Amniotic epithelial cell (primary cell): ENCODE measurements around the gene OGG1.
"Not testable (repeated sequence)": the region's sequence is repeated elsewhere in the genome, so short reads cannot be mapped to it uniquely, and the experiment has no call there.

ENCODE experiments used
- DNase-seq: peaks from one replicate; pipeline ENCODE4 v3.0.0-alpha.2; 2010; ENCODE audit warnings: low read depth

OGG1 gene

GRCh38 chr3:9765865-9766264, 16.1 kb downstream of the OGG1 start:
- DNase-seq: peak; percentile 41

- no peak for DNase-seq
These were observed 17.7 kb downstream of the OGG1 start for GRCh38 chr3:9767418-9767817.

- no peak for DNase-seq
These were observed 18.5 kb downstream of the OGG1 start for GRCh38 chr3:9768141-9768775.

- no peak for DNase-seq
These were observed 19.3 kb downstream of the OGG1 start for GRCh38 chr3:9769012-9769411.

- peak; percentile 42 for DNase-seq
These were observed 19.9 kb downstream of the OGG1 start, which contains the start of gene CAMK1 for GRCh38 chr3:9769426-9770275. CAMK1 (minus strand) TSS chr3:9769947; CDS start chr3:9767749, 2,198 bp downstream.

- no peak for DNase-seq
These were observed 20.6 kb downstream of the OGG1 start for GRCh38 chr3:9770276-9770812.

- DNase-seq: not testable (repeated sequence)
These were observed 21.3 kb downstream of the OGG1 start for GRCh38 chr3:9771007-9771406.

- no peak for DNase-seq
These were observed 27.3 kb downstream of the OGG1 start for GRCh38 chr3:9776896-9777693.

- DNase-seq: no peak
These were observed 27.9 kb downstream of the OGG1 start for GRCh38 chr3:9777694-9778021.

GRCh38 chr3:9778143-9779074, 28.7 kb downstream of the OGG1 start:
- peak; percentile 69 for DNase-seq

- DNase-seq: no peak
These were observed 29.4 kb downstream of the OGG1 start for GRCh38 chr3:9779075-9779593.

- no peak for DNase-seq
These were observed 30.1 kb downstream of the OGG1 start for GRCh38 chr3:9779721-9780457.

GRCh38 chr3:9780458-9780812, 30.7 kb downstream of the OGG1 start:
- DNase-seq: no peak

GRCh38 chr3:9780910-9781309, 31.2 kb downstream of the OGG1 start:
- no peak for DNase-seq

- no peak for DNase-seq
These were observed 31.8 kb downstream of the OGG1 start for GRCh38 chr3:9781551-9781950.

- DNase-seq: no peak
These were observed 32.3 kb downstream of the OGG1 start for GRCh38 chr3:9781978-9782603.

GRCh38 chr3:9782770-9783169, 33.0 kb downstream of the OGG1 start:
- DNase-seq: no peak

- DNase-seq: no peak
These were observed 34.2 kb downstream of the OGG1 start for GRCh38 chr3:9783954-9784353.

GRCh38 chr3:9784965-9785364, 35.2 kb downstream of the OGG1 start:
- DNase-seq: peak; percentile 67

- no peak for DNase-seq
These were observed 35.9 kb downstream of the OGG1 start for GRCh38 chr3:9785602-9786001.
